Activated T-cell treated with anti-CD3 and anti-CD28 coated beads, Interleukin-2, amount 50 U/mL, for 48 hours (primary cell): ENCODE data around the gene CAMSAP2.

ENCODE experiments used
- DNase-seq, 2 experiments: peaks; one replicate each; pipeline ENCODE4 v3.0.0-alpha.2; 2020

CAMSAP2 gene

GRCh38 chr1:200738327-200738948 is at the start of gene CAMSAP2:
Gene CAMSAP2, plus strand, starts transcription at chr1:200738893. Its CDS starts 935 bp downstream, at chr1:200739828.
- DNase-seq: peak; percentile 66 to 70

- no peak for DNase-seq
Observed at GRCh38 chr1:200692316-200692715, 46.4 kb upstream of the CAMSAP2 start.

GRCh38 chr1:200693327-200693726 is 45.4 kb upstream of the CAMSAP2 start:
- DNase-seq: no peak

- no peak for DNase-seq
Observed at GRCh38 chr1:200694738-200695137, 44.0 kb upstream of the CAMSAP2 start.

- no peak for DNase-seq
Observed at GRCh38 chr1:200699871-200700270, 38.8 kb upstream of the CAMSAP2 start.

GRCh38 chr1:200704986-200705500 is 33.6 kb upstream of the CAMSAP2 start:
- DNase-seq: no peak

- DNase-seq: no peak
Observed at GRCh38 chr1:200706111-200706814, 32.4 kb upstream of the CAMSAP2 start.

- no peak for DNase-seq
Observed at GRCh38 chr1:200707116-200707515, 31.6 kb upstream of the CAMSAP2 start.

GRCh38 chr1:200708161-200708560 is 30.5 kb upstream of the CAMSAP2 start:
- DNase-seq: no peak

- DNase-seq: no peak
Observed at GRCh38 chr1:200708769-200709168, 29.9 kb upstream of the CAMSAP2 start.

GRCh38 chr1:200710166-200710565 is 28.5 kb upstream of the CAMSAP2 start:
- no peak for DNase-seq

GRCh38 chr1:200714504-200715187 is 24.0 kb upstream of the CAMSAP2 start:
- DNase-seq: no peak

GRCh38 chr1:200720199-200720598 is 18.5 kb upstream of the CAMSAP2 start:
- no peak for DNase-seq

GRCh38 chr1:200724064-200724463 is 14.6 kb upstream of the CAMSAP2 start:
- no peak for DNase-seq

GRCh38 chr1:200727257-200727656 is 11.4 kb upstream of the CAMSAP2 start:
- DNase-seq: no peak

- DNase-seq: no peak
Observed at GRCh38 chr1:200729863-200730262, 8.8 kb upstream of the CAMSAP2 start.

GRCh38 chr1:200731654-200732332 is 6.9 kb upstream of the CAMSAP2 start:
- DNase-seq: no peak

- DNase-seq: no peak
Observed at GRCh38 chr1:200732438-200732837, 6.3 kb upstream of the CAMSAP2 start.

GRCh38 chr1:200733907-200734306 is 4.8 kb upstream of the CAMSAP2 start:
- DNase-seq: peak; percentile 49 to 61

- no peak for DNase-seq
Observed at GRCh38 chr1:200737647-200738291, 924 bp upstream of the CAMSAP2 start.

- DNase-seq: peak; percentile 60 to 70
Observed at GRCh38 chr1:200738949-200739651, 407 bp downstream of the CAMSAP2 start.
